ENCODE measurements around the gene ATP8B4. TPM values are rescaled to one million over a fixed set of nuclear protein-coding genes. Genes with fewer than 3 reads are reported as not detected.

ATP8B4 gene
- total RNA-seq, 4 donors from 2014 or later: 11.8 to 18.2 (median 13.4) TPM

- Histone ChIP-seq H3K9me3 (no peaks in the 10 kb centered on the region), H3K4me1 (peaks cover 0 to 15% (median 0%) of the 10 kb centered on the region in 4 donors), H3K4me3 (no peak overlapping the region), H3K36me3 (no peaks in the 10 kb centered on the region), H3K27ac (peak overlapping the region in 2 of 4 donors; percentile 11 to 52), H3K27me3 (no peaks in the 10 kb centered on the region)
- 85 to 86% methylated on average over 7 of the region's 7 CpGs for WGBS, 2 donors
- TF ChIP-seq CTCF (IDR thresholded peaks at IDR 0.05) (no peak), POLR2A (IDR thresholded peaks at IDR 0.05) (no peak), EP300 (IDR thresholded peaks at IDR 0.05) (peak in 1 of 2 donors; percentile 74)
- peak in 1 of 2 donors; percentile 27 for DNase-seq (ENCODE audit: low spot score in 2 of 2)
Measured at GRCh38 chr15:50107591-50108408, 11.2 kb downstream of the ATP8B4 start.

- H3K27ac ChIP-seq: no peak overlapping the region
Measured at GRCh38 chr15:50107157-50107556, 11.9 kb downstream of the ATP8B4 start.

GRCh38 chr15:50106457-50106856 is 12.6 kb downstream of the ATP8B4 start:
- Histone ChIP-seq H3K36me3 (no peaks in the 10 kb centered on the region), H3K27ac (no peak overlapping the region), H3K9me3 (no peaks in the 10 kb centered on the region), H3K4me1 (peaks cover 0 to 15% (median 0%) of the 10 kb centered on the region in 4 donors), H3K27me3 (no peaks in the 10 kb centered on the region), H3K4me3 (no peak overlapping the region)
- WGBS, 2 donors: 88 to 90% methylated on average over 5 of the region's 5 CpGs
- no peak for DNase-seq (ENCODE audit: low spot score in 2 of 2)
- TF ChIP-seq POLR2A (IDR thresholded peaks at IDR 0.05): no peak
- TF ChIP-seq CTCF (IDR thresholded peaks at IDR 0.05): no peak
- no peak for TF ChIP-seq EP300 (IDR thresholded peaks at IDR 0.05)

More at GRCh38 chr15:50107157-50107556, 11.9 kb downstream of the ATP8B4 start:
- 67 to 81% methylated on average over 4 of the region's 4 CpGs for WGBS, 2 donors
- Histone ChIP-seq H3K4me3 (no peak overlapping the region), H3K4me1 (peaks cover 0 to 15% (median 0%) of the 10 kb centered on the region in 4 donors), H3K27me3 (no peaks in the 10 kb centered on the region), H3K9me3 (no peaks in the 10 kb centered on the region), H3K36me3 (no peaks in the 10 kb centered on the region)
- TF ChIP-seq CTCF (IDR thresholded peaks at IDR 0.05) (no peak), EP300 (IDR thresholded peaks at IDR 0.05) (no peak), POLR2A (IDR thresholded peaks at IDR 0.05) (no peak)
- no peak for DNase-seq (ENCODE audit: low spot score in 2 of 2)

DNA sequence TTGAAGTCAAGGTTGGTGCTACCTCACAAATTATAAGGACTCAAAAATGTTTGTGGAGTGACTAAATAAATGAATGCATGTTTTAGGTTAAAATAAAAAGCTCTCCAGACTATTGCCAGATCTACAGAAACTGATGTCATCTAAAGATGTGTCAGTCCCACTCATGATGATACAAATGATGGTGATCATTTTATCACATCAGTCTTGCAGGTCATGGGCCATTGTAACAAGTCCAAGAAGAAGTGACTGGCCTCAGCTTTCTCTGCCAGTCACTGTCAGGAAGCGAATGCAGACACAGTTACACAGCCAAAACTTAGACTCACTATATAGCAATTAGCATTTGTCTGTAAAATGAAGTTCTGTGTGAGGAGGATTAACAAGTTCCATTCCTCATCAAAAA is 18.5 kb downstream of the ATP8B4 start:
- TF ChIP-seq EP300 (IDR thresholded peaks at IDR 0.05) (no peak), POLR2A (IDR thresholded peaks at IDR 0.05) (no peak), CTCF (IDR thresholded peaks at IDR 0.05) (no peak)
- Histone ChIP-seq H3K9me3 (no peaks in the 10 kb centered on the region), H3K4me3 (no peak overlapping the region), H3K36me3 (no peaks in the 10 kb centered on the region), H3K4me1 (no peaks in the 10 kb centered on the region), H3K27me3 (no peaks in the 10 kb centered on the region), H3K27ac (no peak overlapping the region)
- WGBS, 2 donors: 89 to 96% methylated on average over 1 of the region's 1 CpG
- no peak for DNase-seq (ENCODE audit: low spot score in 2 of 2)

- Histone ChIP-seq H3K36me3 (no peaks in the 10 kb centered on the region), H3K9me3 (no peaks in the 10 kb centered on the region), H3K27ac (no peak overlapping the region), H3K4me1 (no peaks in the 10 kb centered on the region), H3K27me3 (no peaks in the 10 kb centered on the region), H3K4me3 (no peak overlapping the region)
- no peak for TF ChIP-seq CTCF (IDR thresholded peaks at IDR 0.05)
- no peak for TF ChIP-seq POLR2A (IDR thresholded peaks at IDR 0.05)
- TF ChIP-seq EP300 (IDR thresholded peaks at IDR 0.05): no peak
- DNase-seq (ENCODE audit: low spot score in 2 of 2): no peak
Measured at GRCh38 chr15:50098545-50098944, 20.5 kb downstream of the ATP8B4 start.

All from tibial nerve (tissue), 4 donors.